Ishikawa (cell line): Measurements from ENCODE around the gene CISD3.

ENCODE experiments used
- CEBPB ChIP-seq: IDR thresholded peaks from 2 replicates; pipeline ENCODE4 v1.6.1; 2012
- CREB1 ChIP-seq: IDR thresholded peaks from 2 replicates; pipeline ENCODE4 v1.6.1; 2012; ENCODE audit warnings: low read depth
- EGR1 ChIP-seq: IDR thresholded peaks from 2 replicates; pipeline ENCODE4 v1.6.1; 2012
- EP300 ChIP-seq: IDR thresholded peaks from 2 replicates; pipeline ENCODE4 v1.6.1; 2012; ENCODE audit warnings: borderline replicate concordance
- FOXM1 ChIP-seq: IDR thresholded peaks from 2 replicates; pipeline ENCODE4 v1.6.1; 2012; ENCODE audit warnings: low read depth, borderline replicate concordance
- MAX ChIP-seq: IDR thresholded peaks from 2 replicates; pipeline ENCODE4 v1.6.1; 2012
- RAD21 ChIP-seq: IDR thresholded peaks from 2 replicates; pipeline ENCODE4 v1.6.1; 2012; ENCODE audit warnings: low read depth
- REST ChIP-seq: IDR thresholded peaks from 2 replicates; pipeline ENCODE4 v1.6.1; 2012; ENCODE audit warnings: low read depth, mild to moderate bottlenecking
- TAF1 ChIP-seq: IDR thresholded peaks from 2 replicates; pipeline ENCODE4 v1.6.1; 2012; ENCODE audit warnings: low read depth, mild to moderate bottlenecking

- no peak for TF ChIP-seq TAF1
- TF ChIP-seq CREB1, result no peak
- no peak for TF ChIP-seq CEBPB
- TF ChIP-seq EGR1, result no peak
- no peak for TF ChIP-seq REST
- no peak for TF ChIP-seq RAD21
- no peak for TF ChIP-seq EP300
- TF ChIP-seq FOXM1, result no peak
- TF ChIP-seq MAX, result no peak
Measured at GRCh38 chr17:38691154-38691553, 39.0 kb upstream of the CISD3 start.
